Body of pancreas (tissue), 4 donors: ENCODE results near the gene NUFIP1. TPM values are rescaled to one million over a fixed set of nuclear protein-coding genes. Genes with fewer than 3 reads are reported as not detected.
A peak's percentile ranks its signal among the peaks of the same experiment; 100 is the strongest.

Source experiments
- ATAC-seq: fragments of 150-250 bp; one replicate; pipeline ENCODE4 v1.9.1; 2016
- DNase-seq, 4 donors: peaks; one replicate each; pipeline ENCODE4 v3.0.0-alpha.2; 2019
- H3K27ac ChIP-seq, 4 donors: fragments of 200-600 bp; sonication (generic); 1 replicate in 3 of 4; 2 replicates in 1 of 4; pipeline versions ENCODE4 v1.5.1 to v1.6.1; 2016 to 2019; ENCODE audit warnings: mild to moderate bottlenecking in 1 of 4, mixed read lengths in 1 of 4, moderate library complexity in 1 of 4
- H3K27me3 ChIP-seq, 2 donors: fragments of 200-600 bp; sonication (generic); one replicate each; pipeline ENCODE4 v1.6.0; 2016; ENCODE audit warnings: mild to moderate bottlenecking in 1 of 2
- H3K36me3 ChIP-seq, 2 donors: fragments of 200-600 bp; sonication (generic); replicated peaks in 1 of 2; 2 replicates each; pipeline ENCODE4 v1.5.1; 2016; ENCODE audit warnings: low read depth in 2 of 2; ENCODE audit not compliant: insufficient read depth in 1 of 2
- H3K4me1 ChIP-seq: fragments of 200-600 bp; sonication (generic); one replicate; pipeline ENCODE4 v1.6.0; 2016
- H3K4me3 ChIP-seq, 2 donors: fragments of 200-600 bp; sonication (generic); 1 replicate in 1 of 2; 2 replicates in 1 of 2; pipeline ENCODE4 v1.5.1; 2016 to 2019
- H3K9me3 ChIP-seq, 3 donors: fragments of 200-600 bp; sonication (generic); 1 replicate in 2 of 3; 2 replicates in 1 of 3; pipeline ENCODE4 v1.5.1; 2016
- POLR2A ChIP-seq, 3 donors: fragments of 450-650 bp; IDR thresholded peaks; one replicate each; pipeline ENCODE4 v1.6.1; 2016; ENCODE audit warnings: antibody characterized with exemption in 3 of 3, mild to moderate bottlenecking in 2 of 3
- WGBS, 2 donors: methylation state at CpG; one replicate each; pipeline ENCODE4 v1.1.5; 2017; 5-methylcytosine and 5-hydroxymethylcytosine counted together
- intact Hi-C: fragments of 100-400 bp; cut with DNase I; formaldehyde crosslinking; loops from one replicate; pipeline ENCODE4 v1.15.1; 2023
- total RNA-seq, 2 donors: library from RNA; depleted of rRNA; stranded (reverse); fragments of >200 nt; gene quantifications; one replicate each; pipeline ENCODE4 v1.1.0, GENCODE V29; 2016
- TF ChIP-seq, protein P1 (sequence below), 7 experiments: fragments of 450-650 bp in 4 of 7; fragments of 200-600 bp in 3 of 7; sonication (generic) in 3 of 7; IDR thresholded peaks; one replicate each; pipeline ENCODE4 v1.5.1; 2016 to 2019; ENCODE audit warnings: antibody characterized with exemption in 7 of 7

The NUFIP1 gene
- total RNA-seq, 2 donors from 2014 or later, result 1.3 to 1.6 TPM

DNA sequence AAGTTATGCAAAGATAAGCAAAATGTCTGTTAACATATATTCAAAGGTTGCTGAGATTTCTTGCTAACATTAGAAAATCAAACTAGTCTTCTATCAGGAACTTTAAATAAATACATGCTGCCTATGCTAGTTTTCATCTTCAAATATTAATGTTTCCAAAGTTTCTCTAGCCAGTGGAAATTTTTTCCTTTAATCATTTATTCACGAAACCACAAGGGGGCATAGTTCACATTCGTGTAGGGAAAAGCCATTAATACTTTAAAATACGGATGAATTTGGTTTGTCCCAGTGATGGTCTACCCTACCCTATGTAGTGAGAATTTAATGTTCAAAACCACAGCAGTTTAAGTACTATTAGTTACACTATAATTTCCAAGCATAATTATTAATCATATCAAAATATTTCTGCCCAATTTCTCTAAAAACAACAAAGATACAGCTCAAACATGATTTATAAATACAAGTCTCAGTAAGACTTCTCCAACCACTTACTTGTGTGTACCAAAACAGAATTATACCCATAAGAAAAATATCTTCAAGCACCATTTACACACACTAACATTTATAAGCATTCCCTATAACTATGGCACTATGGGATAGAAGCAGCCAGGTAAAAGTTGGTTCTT is 16.2 kb downstream of the NUFIP1 start:
- 1 to 3% methylated on average over 3 of the region's 3 CpGs for WGBS, 2 donors
- Histone ChIP-seq H3K27ac (no peak overlapping the region), H3K36me3 (no peaks in the 10 kb centered on the region), H3K4me1 (peaks cover 19% of the 10 kb centered on the region), H3K9me3 (no peaks in the 10 kb centered on the region), H3K4me3 (no peak overlapping the region), H3K27me3 (no peaks in the 10 kb centered on the region)
- intact Hi-C loops, result loop anchor here (5.0 kb wide), 1 partner anchor 491 kb away; no protein-coding TSS in a partner anchor
- TF ChIP-seq POLR2A (IDR thresholded peaks at IDR 0.05), result no peak
- TF ChIP-seq, protein P1, sequence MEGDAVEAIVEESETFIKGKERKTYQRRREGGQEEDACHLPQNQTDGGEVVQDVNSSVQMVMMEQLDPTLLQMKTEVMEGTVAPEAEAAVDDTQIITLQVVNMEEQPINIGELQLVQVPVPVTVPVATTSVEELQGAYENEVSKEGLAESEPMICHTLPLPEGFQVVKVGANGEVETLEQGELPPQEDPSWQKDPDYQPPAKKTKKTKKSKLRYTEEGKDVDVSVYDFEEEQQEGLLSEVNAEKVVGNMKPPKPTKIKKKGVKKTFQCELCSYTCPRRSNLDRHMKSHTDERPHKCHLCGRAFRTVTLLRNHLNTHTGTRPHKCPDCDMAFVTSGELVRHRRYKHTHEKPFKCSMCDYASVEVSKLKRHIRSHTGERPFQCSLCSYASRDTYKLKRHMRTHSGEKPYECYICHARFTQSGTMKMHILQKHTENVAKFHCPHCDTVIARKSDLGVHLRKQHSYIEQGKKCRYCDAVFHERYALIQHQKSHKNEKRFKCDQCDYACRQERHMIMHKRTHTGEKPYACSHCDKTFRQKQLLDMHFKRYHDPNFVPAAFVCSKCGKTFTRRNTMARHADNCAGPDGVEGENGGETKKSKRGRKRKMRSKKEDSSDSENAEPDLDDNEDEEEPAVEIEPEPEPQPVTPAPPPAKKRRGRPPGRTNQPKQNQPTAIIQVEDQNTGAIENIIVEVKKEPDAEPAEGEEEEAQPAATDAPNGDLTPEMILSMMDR (IDR thresholded peaks at IDR 0.05), result peak; percentile 15 to 65 (median 48)
- DNase-seq (no peak), ATAC-seq (no peak)

DNA sequence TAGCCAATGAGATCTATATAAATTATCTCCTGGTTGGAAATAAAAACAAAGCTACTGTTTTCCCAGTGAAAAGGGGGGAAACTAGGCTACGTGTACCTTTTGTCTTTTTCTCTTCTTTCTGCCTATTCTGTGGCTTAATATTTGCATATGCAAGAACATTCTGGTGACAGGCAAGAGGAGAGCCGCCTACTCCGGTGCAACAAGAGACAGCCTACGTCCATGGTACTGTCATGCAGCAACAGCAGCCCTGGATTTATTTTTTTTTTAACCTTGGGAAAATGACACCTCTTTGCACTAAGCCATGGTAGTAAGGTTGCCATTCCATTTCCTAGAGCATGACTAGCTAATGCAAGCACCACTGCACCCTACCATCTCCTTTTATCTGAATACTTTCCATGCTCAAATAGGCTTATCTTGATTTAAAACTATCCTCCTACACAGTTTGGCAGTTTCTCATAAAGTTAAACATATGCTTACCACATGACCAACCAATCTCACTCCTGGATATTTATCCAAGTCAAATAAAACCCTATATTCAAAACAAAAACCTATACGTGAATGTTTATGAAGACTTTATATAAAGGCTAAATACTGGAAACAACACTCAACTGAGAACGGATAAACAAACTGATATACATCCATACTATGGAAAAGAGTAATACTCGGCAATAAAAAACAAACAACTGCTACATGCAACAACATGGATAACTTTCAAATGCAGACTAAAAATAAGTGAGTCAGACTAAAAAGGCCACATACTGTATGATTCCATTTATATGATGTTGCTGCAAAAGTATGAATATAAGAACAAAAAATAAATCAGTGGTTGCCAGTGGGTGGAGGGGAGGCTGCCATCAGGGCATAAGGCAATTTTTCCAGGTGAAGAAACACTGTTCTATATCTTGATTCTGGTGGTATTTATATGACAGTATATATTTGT is 17.3 kb downstream of the NUFIP1 start:
- Histone ChIP-seq H3K27me3 (no peaks in the 10 kb centered on the region), H3K4me3 (no peak overlapping the region), H3K9me3 (no peaks in the 10 kb centered on the region), H3K36me3 (no peaks in the 10 kb centered on the region), H3K4me1 (peaks cover 17% of the 10 kb centered on the region), H3K27ac (no peak overlapping the region)
- TF ChIP-seq, protein P1 (IDR thresholded peaks at IDR 0.05), result no peak
- TF ChIP-seq POLR2A (IDR thresholded peaks at IDR 0.05), result no peak
- WGBS, 2 donors, result 78 to 79% methylated on average over 7 of the region's 7 CpGs
- ATAC-seq (no peak), DNase-seq (no peak)
- intact Hi-C loops, result loop anchor here (5.0 kb wide), 1 partner anchor 490 kb away; no protein-coding TSS in a partner anchor

DNA sequence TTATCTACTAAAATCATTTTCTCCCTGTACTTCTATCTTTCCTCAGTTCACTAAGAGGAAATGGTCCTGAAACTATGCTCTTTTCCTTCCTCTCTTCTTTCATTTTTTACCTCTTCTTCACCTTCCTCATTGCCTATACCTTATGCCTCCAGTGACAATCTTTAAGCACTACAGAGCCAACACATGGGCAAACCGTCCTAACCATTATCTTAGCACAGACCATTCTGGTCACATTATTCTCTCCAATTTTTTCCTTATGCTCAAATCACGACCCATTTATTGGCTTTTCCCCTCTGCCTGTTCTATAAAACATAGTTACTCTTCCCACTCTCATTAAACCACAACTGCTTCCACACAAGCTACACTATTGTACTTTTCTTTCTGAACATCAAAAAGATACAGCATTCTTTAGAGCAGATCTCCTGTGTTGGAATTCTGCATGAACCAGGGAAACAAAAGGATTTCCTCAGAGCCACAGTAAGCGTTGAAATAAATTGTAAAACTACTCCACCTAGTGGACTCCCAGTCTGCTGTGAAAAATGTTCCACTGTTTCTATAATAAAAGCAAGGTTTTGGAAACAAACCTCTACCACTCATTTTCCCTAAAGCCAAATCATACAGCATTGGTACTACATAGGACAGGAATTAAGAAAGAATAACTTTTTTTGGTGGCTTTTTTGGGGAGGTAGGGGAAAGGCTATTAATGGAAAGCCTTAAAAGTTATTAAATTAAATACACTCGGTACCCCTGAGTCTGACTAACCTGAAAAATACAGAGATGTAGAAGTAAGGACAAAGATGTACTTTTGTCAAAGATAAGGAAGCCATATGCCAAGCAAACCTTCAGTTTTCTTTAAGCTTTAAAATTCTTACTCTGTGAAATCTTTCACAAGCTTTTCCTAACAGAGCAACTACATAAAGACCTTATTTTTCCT is 19.5 kb downstream of the NUFIP1 start:
- peak overlapping the region in 1 of 4 donors; percentile 29 for H3K27ac ChIP-seq
- H3K27me3 ChIP-seq, result no peaks in the 10 kb centered on the region
- DNase-seq (peak in 1 of 4 donors; percentile 39), ATAC-seq (peak; percentile 74)
- 48 to 49% methylated on average over 4 of the region's 4 CpGs for WGBS, 2 donors
- no peaks in the 10 kb centered on the region for H3K9me3 ChIP-seq
- H3K36me3 ChIP-seq, result peaks cover 0 to 1% of the 10 kb centered on the region in 2 donors
- no peak overlapping the region for H3K4me3 ChIP-seq
- TF ChIP-seq POLR2A (IDR thresholded peaks at IDR 0.05), result no peak
- TF ChIP-seq, protein P1 (IDR thresholded peaks at IDR 0.05), result peak; percentile 66 to 91 (median 85)
- peaks cover 16% of the 10 kb centered on the region for H3K4me1 ChIP-seq
- intact Hi-C loops, result loop anchor here (5.0 kb wide), 1 partner anchor 488 kb away; no protein-coding TSS in a partner anchor

- 67 to 82% methylated on average over 3 of the region's 3 CpGs for WGBS, 2 donors
- H3K4me3 ChIP-seq, result no peak overlapping the region
- peaks cover 16% of the 10 kb centered on the region for H3K4me1 ChIP-seq
- DNase-seq, result no peak
- H3K9me3 ChIP-seq, result no peaks in the 10 kb centered on the region
- H3K36me3 ChIP-seq, result peaks cover 0 to 7% of the 10 kb centered on the region in 2 donors
- TF ChIP-seq, protein P1 (IDR thresholded peaks at IDR 0.05), result no peak
- TF ChIP-seq POLR2A (IDR thresholded peaks at IDR 0.05), result no peak
- ATAC-seq, result no peak
- intact Hi-C loops, result no loop called here
- no peaks in the 10 kb centered on the region for H3K27me3 ChIP-seq
- peak overlapping the region in 1 of 4 donors; percentile 60 for H3K27ac ChIP-seq
Measured at GRCh38 chr13:44968434-44968815, 20.8 kb downstream of the NUFIP1 start.
